GM21529 (cell line): ENCODE results near the gene GLIS1.
"Not testable (repeated sequence)": the region's sequence is repeated elsewhere in the genome, so short reads cannot be mapped to it uniquely, and the experiment has no call there.

Experiments
- ATAC-seq: cut with Tn5 transposase; IDR thresholded peaks from one replicate; pipeline ENCODE4 v1.9.1; 2021; ENCODE audit not compliant: unreplicated experiment

GLIS1 gene

GRCh38 chr1:53656747-53657530 is 82.0 kb downstream of the GLIS1 start:
- no peak for ATAC-seq

- ATAC-seq, result no peak
Measured at GRCh38 chr1:53655931-53656746, 82.8 kb downstream of the GLIS1 start.

GRCh38 chr1:53654216-53655210 is 84.5 kb downstream of the GLIS1 start:
- ATAC-seq, result no peak

- no peak for ATAC-seq
Measured at GRCh38 chr1:53653631-53654030, 85.3 kb downstream of the GLIS1 start.

GRCh38 chr1:53653200-53653575 is 85.8 kb downstream of the GLIS1 start:
- no peak for ATAC-seq

- no peak for ATAC-seq
Measured at GRCh38 chr1:53652441-53653199, 86.3 kb downstream of the GLIS1 start.

GRCh38 chr1:53651356-53651755 is 87.6 kb downstream of the GLIS1 start:
- ATAC-seq, result no peak

GRCh38 chr1:53648516-53648915 is 90.4 kb downstream of the GLIS1 start:
- ATAC-seq, result no peak

- not testable (repeated sequence) for ATAC-seq
Measured at GRCh38 chr1:53647915-53648314, 91.0 kb downstream of the GLIS1 start.

- ATAC-seq, result no peak
Measured at GRCh38 chr1:53646732-53647131, 92.2 kb downstream of the GLIS1 start.

GRCh38 chr1:53645690-53646078 is 93.3 kb downstream of the GLIS1 start:
- ATAC-seq, result no peak

GRCh38 chr1:53644909-53645689 is 93.9 kb downstream of the GLIS1 start:
- ATAC-seq, result no peak

- no peak for ATAC-seq
Measured at GRCh38 chr1:53644496-53644895, 94.5 kb downstream of the GLIS1 start.

GRCh38 chr1:53643881-53644390 is 95.0 kb downstream of the GLIS1 start:
- no peak for ATAC-seq

GRCh38 chr1:53643041-53643880 is 95.7 kb downstream of the GLIS1 start:
- no peak for ATAC-seq

- no peak for ATAC-seq
Measured at GRCh38 chr1:53642607-53643006, 96.4 kb downstream of the GLIS1 start.

- ATAC-seq, result no peak
Measured at GRCh38 chr1:53642215-53642555, 96.8 kb downstream of the GLIS1 start.

GRCh38 chr1:53641481-53642214 is 97.3 kb downstream of the GLIS1 start:
- ATAC-seq, result no peak
